Measurements from ENCODE around the gene ADAMTS16.

ADAMTS16 gene

GRCh38 chr5:5309645-5310044 is 169.5 kb downstream of the ADAMTS16 start:
- H3K36me3 Mint-ChIP-seq: peaks cover 2% of the 10 kb centered on the region
- H3K4me3 Mint-ChIP-seq: no peak overlapping the region
- H3K9me3 Mint-ChIP-seq (ENCODE audit: low read depth): no peaks in the 10 kb centered on the region

GRCh38 chr5:5313101-5313635 is 173.0 kb downstream of the ADAMTS16 start:
- Mint-ChIP-seq H3K27me3 (no peaks in the 10 kb centered on the region), H3K36me3 (peaks cover 4% of the 10 kb centered on the region), H3K9me3 (ENCODE audit: low read depth) (no peaks in the 10 kb centered on the region), H3K27ac (no peak overlapping the region), H3K4me1 (ENCODE audit: low read depth) (no peaks in the 10 kb centered on the region), H3K4me3 (no peak overlapping the region)

More at GRCh38 chr5:5309645-5310044, 169.5 kb downstream of the ADAMTS16 start:
- Mint-ChIP-seq H3K4me1 (ENCODE audit: low read depth) (no peaks in the 10 kb centered on the region), H3K27me3 (no peaks in the 10 kb centered on the region), H3K27ac (no peak overlapping the region)

- peaks cover 4% of the 10 kb centered on the region for H3K36me3 Mint-ChIP-seq
- H3K27ac Mint-ChIP-seq: no peak overlapping the region
- no peaks in the 10 kb centered on the region for H3K4me1 Mint-ChIP-seq (ENCODE audit: low read depth)
- H3K9me3 Mint-ChIP-seq (ENCODE audit: low read depth): no peaks in the 10 kb centered on the region
- no peak overlapping the region for H3K4me3 Mint-ChIP-seq
- H3K27me3 Mint-ChIP-seq: no peaks in the 10 kb centered on the region
Observed at GRCh38 chr5:5314166-5314565, 174.0 kb downstream of the ADAMTS16 start.

- Mint-ChIP-seq H3K27ac (no peak overlapping the region), H3K4me1 (ENCODE audit: low read depth) (no peaks in the 10 kb centered on the region), H3K36me3 (peaks cover 4% of the 10 kb centered on the region), H3K9me3 (ENCODE audit: low read depth) (no peaks in the 10 kb centered on the region), H3K4me3 (no peak overlapping the region), H3K27me3 (no peaks in the 10 kb centered on the region)
Observed at GRCh38 chr5:5314626-5315025, 174.5 kb downstream of the ADAMTS16 start.

- no peak overlapping the region for H3K4me3 Mint-ChIP-seq
- H3K27me3 Mint-ChIP-seq: no peaks in the 10 kb centered on the region
- H3K27ac Mint-ChIP-seq: no peak overlapping the region
- no peaks in the 10 kb centered on the region for H3K4me1 Mint-ChIP-seq (ENCODE audit: low read depth)
- peaks cover 4% of the 10 kb centered on the region for H3K36me3 Mint-ChIP-seq
- no peaks in the 10 kb centered on the region for H3K9me3 Mint-ChIP-seq (ENCODE audit: low read depth)
Observed at GRCh38 chr5:5315068-5315980, 175.2 kb downstream of the ADAMTS16 start.

- H3K9me3 Mint-ChIP-seq (ENCODE audit: low read depth): no peaks in the 10 kb centered on the region
- no peak overlapping the region for H3K27ac Mint-ChIP-seq
- no peaks in the 10 kb centered on the region for H3K4me1 Mint-ChIP-seq (ENCODE audit: low read depth)
- no peak overlapping the region for H3K4me3 Mint-ChIP-seq
- peaks cover 4% of the 10 kb centered on the region for H3K36me3 Mint-ChIP-seq
- no peaks in the 10 kb centered on the region for H3K27me3 Mint-ChIP-seq
Observed at GRCh38 chr5:5316334-5316733, 176.2 kb downstream of the ADAMTS16 start.

- H3K4me3 Mint-ChIP-seq: no peak overlapping the region
- no peaks in the 10 kb centered on the region for H3K27me3 Mint-ChIP-seq
- peaks cover 13% of the 10 kb centered on the region for H3K9me3 Mint-ChIP-seq (ENCODE audit: low read depth)
- H3K36me3 Mint-ChIP-seq: peaks cover 6% of the 10 kb centered on the region
- H3K27ac Mint-ChIP-seq: no peak overlapping the region
- no peaks in the 10 kb centered on the region for H3K4me1 Mint-ChIP-seq (ENCODE audit: low read depth)
Observed at GRCh38 chr5:5317976-5318375, 177.8 kb downstream of the ADAMTS16 start.

GRCh38 chr5:5318426-5319190 is 178.5 kb downstream of the ADAMTS16 start:
- H3K36me3 Mint-ChIP-seq: peaks cover 9% of the 10 kb centered on the region
- peaks cover 16% of the 10 kb centered on the region for H3K9me3 Mint-ChIP-seq (ENCODE audit: low read depth)
- H3K4me3 Mint-ChIP-seq: no peak overlapping the region
- H3K27me3 Mint-ChIP-seq: no peaks in the 10 kb centered on the region
- H3K27ac Mint-ChIP-seq: no peak overlapping the region
- H3K4me1 Mint-ChIP-seq (ENCODE audit: low read depth): no peaks in the 10 kb centered on the region

- Mint-ChIP-seq H3K36me3 (peaks cover 7% of the 10 kb centered on the region), H3K9me3 (ENCODE audit: low read depth) (peaks cover 16% of the 10 kb centered on the region), H3K4me3 (no peak overlapping the region), H3K27ac (no peak overlapping the region), H3K4me1 (ENCODE audit: low read depth) (no peaks in the 10 kb centered on the region), H3K27me3 (no peaks in the 10 kb centered on the region)
Observed at GRCh38 chr5:5320062-5320805, 180.1 kb downstream of the ADAMTS16 start.

GRCh38 chr5:5321137-5321536 is 181.0 kb downstream of the ADAMTS16 start:
- Mint-ChIP-seq H3K36me3 (peaks cover 7% of the 10 kb centered on the region), H3K9me3 (ENCODE audit: low read depth) (peaks cover 16% of the 10 kb centered on the region), H3K27ac (no peak overlapping the region), H3K4me3 (no peak overlapping the region), H3K4me1 (ENCODE audit: low read depth) (no peaks in the 10 kb centered on the region), H3K27me3 (no peaks in the 10 kb centered on the region)

- Mint-ChIP-seq H3K36me3 (peaks cover 5% of the 10 kb centered on the region), H3K4me3 (no peak overlapping the region), H3K4me1 (ENCODE audit: low read depth) (no peaks in the 10 kb centered on the region), H3K27me3 (no peaks in the 10 kb centered on the region), H3K27ac (no peak overlapping the region), H3K9me3 (ENCODE audit: low read depth) (peaks cover 16% of the 10 kb centered on the region)
Observed at GRCh38 chr5:5323551-5323950, 183.4 kb downstream of the ADAMTS16 start.

GRCh38 chr5:5326115-5326758 is 186.1 kb downstream of the ADAMTS16 start:
- Mint-ChIP-seq H3K9me3 (ENCODE audit: low read depth) (peaks cover 16% of the 10 kb centered on the region), H3K27ac (no peak overlapping the region), H3K4me1 (ENCODE audit: low read depth) (no peaks in the 10 kb centered on the region), H3K4me3 (no peak overlapping the region), H3K36me3 (peaks cover 5% of the 10 kb centered on the region), H3K27me3 (no peaks in the 10 kb centered on the region)

- no peak overlapping the region for H3K27ac Mint-ChIP-seq
- no peak overlapping the region for H3K4me3 Mint-ChIP-seq
Observed at GRCh38 chr5:5327126-5327525, 187.0 kb downstream of the ADAMTS16 start.

GRCh38 chr5:5330728-5331452 is 190.8 kb downstream of the ADAMTS16 start:
- H3K4me3 Mint-ChIP-seq: no peak overlapping the region
- H3K27ac Mint-ChIP-seq: no peak overlapping the region
- no peaks in the 10 kb centered on the region for H3K36me3 Mint-ChIP-seq
- H3K4me1 Mint-ChIP-seq (ENCODE audit: low read depth): no peaks in the 10 kb centered on the region
- H3K9me3 Mint-ChIP-seq (ENCODE audit: low read depth): no peaks in the 10 kb centered on the region
- no peaks in the 10 kb centered on the region for H3K27me3 Mint-ChIP-seq

More at GRCh38 chr5:5327126-5327525, 187.0 kb downstream of the ADAMTS16 start:
- Mint-ChIP-seq H3K27me3 (no peaks in the 10 kb centered on the region), H3K4me1 (ENCODE audit: low read depth) (no peaks in the 10 kb centered on the region), H3K36me3 (peaks cover 5% of the 10 kb centered on the region), H3K9me3 (ENCODE audit: low read depth) (peaks cover 8% of the 10 kb centered on the region)
